ENCODE results near the gene S100A6. TPM values are rescaled to one million over a fixed set of nuclear protein-coding genes. Genes with fewer than 3 reads are reported as not detected.

The S100A6 gene
- total RNA-seq, 2 donors from 2014 or later, result 1,174 to 1,536 TPM

- peak; percentile 98 for DNase-seq (ENCODE audit: low spot score)
- intact Hi-C loops (cut with DNase I), result loop anchor here (5.0 to 10.0 kb wide), 2 partner anchors 34 to 52 kb away; no protein-coding TSS in a partner anchor
These were observed 30.9 kb upstream of the S100A6 start for GRCh38 chr1:153566414-153567371.

DNA sequence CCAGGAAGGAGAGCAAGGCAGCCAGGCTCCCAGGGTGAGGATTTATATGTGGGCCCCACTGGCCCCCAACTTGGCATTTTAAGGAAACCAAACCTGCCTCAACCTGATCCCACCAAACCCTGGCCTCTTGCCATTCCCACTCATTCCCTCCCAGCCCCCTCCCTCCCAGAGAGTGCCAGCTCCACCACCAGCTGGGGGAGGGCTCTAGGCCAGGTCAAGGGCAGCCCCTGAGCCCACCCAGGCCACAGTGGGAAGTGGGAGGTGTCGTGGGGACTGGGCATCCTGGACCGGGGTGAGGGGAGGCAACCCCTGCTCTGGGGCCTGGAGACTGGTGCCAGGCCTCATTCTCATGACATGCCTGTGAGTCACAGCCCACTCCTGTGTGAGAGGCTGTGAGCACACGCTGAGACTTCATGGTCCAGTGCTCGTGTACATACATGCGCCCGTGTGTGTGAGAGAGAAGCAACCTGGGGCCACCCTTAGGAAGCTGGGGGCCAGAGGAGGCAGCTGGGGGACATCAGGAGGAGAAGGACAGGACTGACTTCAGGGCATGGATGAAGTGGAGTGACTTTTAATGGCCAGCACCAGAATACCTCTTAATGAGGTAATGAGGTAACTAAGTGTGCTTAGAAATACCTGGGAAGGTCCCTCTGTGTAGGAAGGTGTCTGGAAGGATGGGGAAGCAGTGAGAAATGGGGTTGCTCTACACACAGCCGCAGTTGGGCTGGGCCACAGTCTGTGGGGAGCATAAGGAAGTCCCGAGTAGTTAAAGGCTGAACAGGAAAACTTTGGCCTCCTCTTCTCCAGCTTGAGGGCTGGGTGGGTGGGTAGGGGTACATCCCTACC, 30.0 kb upstream of the S100A6 start, which contains the start of gene S100A2:
Gene S100A2 (minus strand): TSS at position 316 of the 846 bp plus-strand sequence. CDS start 1,967 bp downstream, outside the sequence.
- peak; percentile 89 for DNase-seq (ENCODE audit: low spot score)
- intact Hi-C loops (cut with DNase I), result loop anchor here (5.0 to 10.0 kb wide), 2 partner anchors 33 to 51 kb away; no protein-coding TSS in a partner anchor

- intact Hi-C loops (cut with DNase I), result loop anchor here in 1 of 2 donors (10.0 kb wide), 1 partner anchor 49 kb away; no protein-coding TSS in a partner anchor
- peak; percentile 52 for DNase-seq (ENCODE audit: low spot score)
These were observed 28.2 kb upstream of the S100A6 start for GRCh38 chr1:153563991-153564390.

- DNase-seq (ENCODE audit: low spot score), result peak; percentile 47
- intact Hi-C loops (cut with DNase I), result loop anchor here in 1 of 2 donors (10.0 kb wide), 1 partner anchor 49 kb away; no protein-coding TSS in a partner anchor
These were observed 27.7 kb upstream of the S100A6 start for GRCh38 chr1:153563483-153563901.

DNA sequence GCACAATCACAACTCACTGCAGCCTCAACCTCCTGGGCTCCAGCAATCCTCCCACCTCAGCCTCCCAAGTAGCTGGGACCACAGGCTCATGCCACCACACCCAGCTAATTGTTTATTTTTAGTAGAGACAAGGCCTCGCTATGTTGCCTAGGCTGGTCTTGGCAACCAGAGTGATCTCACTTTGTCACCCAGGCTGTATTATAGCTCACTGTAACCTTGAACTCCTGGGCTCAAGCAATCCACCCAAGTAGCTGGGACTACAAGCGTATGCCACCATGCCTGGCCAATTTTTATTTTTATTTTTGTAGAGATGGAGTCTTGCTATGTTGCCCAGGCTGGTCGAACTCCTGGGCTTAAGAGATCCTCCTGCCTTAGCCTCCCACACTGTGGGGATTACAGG, 26.2 kb upstream of the S100A6 start:
- intact Hi-C loops (cut with DNase I), result loop anchor here in 1 of 2 donors (10.0 kb wide), 1 partner anchor 47 kb away; no protein-coding TSS in a partner anchor
- DNase-seq (ENCODE audit: low spot score), result peak; percentile 3

GRCh38 chr1:153561466-153561985, 25.7 kb upstream of the S100A6 start:
- intact Hi-C loops (cut with DNase I), result loop anchor here in 1 of 2 donors (10.0 kb wide), 1 partner anchor 47 kb away; no protein-coding TSS in a partner anchor
- DNase-seq (ENCODE audit: low spot score), result peak; percentile 19

- intact Hi-C loops (cut with DNase I), result loop anchor here in 1 of 2 donors (10.0 kb wide), 1 partner anchor 46 kb away; no protein-coding TSS in a partner anchor
- peak; percentile 25 for DNase-seq (ENCODE audit: low spot score)
These were observed 25.1 kb upstream of the S100A6 start for GRCh38 chr1:153560771-153561465.

DNA sequence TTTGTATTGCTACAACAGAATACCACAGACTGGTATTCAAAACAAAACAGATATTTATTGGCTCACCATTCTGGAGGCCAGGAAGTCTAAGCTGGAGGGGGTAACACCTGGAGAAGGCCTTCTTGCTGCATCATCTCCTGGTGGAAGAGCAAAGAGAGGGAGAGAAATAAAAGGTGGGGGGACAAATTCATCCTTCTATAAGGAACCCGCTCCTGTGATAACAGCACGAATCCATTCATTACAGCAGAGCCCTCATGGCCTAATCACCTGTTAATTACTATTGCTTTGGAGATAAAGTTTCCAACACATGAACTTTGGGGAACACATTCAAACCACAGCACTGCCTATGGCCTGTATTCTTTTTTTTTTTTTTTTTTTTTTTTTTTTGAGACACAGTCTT, 24.4 kb upstream of the S100A6 start:
- no peak for DNase-seq (ENCODE audit: low spot score)
- intact Hi-C loops (cut with DNase I), result loop anchor here in 1 of 2 donors (10.0 kb wide), 1 partner anchor 45 kb away; no protein-coding TSS in a partner anchor

DNA sequence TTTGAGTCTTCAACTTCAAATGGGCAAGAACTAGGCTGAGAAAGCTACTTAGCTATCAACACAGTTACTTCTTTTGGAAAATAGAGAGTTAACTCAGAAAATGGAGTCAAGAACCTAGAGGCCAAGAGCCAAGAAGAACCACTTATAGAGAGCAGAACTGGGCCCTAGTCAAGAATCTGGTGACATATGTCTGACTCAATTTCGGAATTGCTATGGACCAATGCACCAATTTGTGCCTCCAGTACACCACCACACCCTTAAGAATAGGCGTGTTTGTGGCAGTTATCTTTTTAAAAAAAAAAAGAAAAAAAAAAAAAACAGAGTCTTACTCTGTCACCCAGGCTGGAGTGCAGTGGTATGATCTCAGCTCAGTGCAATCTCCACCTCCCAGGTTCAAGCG, 22.1 kb upstream of the S100A6 start:
- no peak for DNase-seq (ENCODE audit: low spot score)
- intact Hi-C loops (cut with DNase I), result no loop called here

GRCh38 chr1:153556348-153556747, 20.6 kb upstream of the S100A6 start:
- no peak for DNase-seq (ENCODE audit: low spot score)
- intact Hi-C loops (cut with DNase I), result no loop called here

GRCh38 chr1:153553830-153554541, 18.2 kb upstream of the S100A6 start:
- peak; percentile 75 for DNase-seq (ENCODE audit: low spot score)
- intact Hi-C loops (cut with DNase I), result no loop called here

DNA sequence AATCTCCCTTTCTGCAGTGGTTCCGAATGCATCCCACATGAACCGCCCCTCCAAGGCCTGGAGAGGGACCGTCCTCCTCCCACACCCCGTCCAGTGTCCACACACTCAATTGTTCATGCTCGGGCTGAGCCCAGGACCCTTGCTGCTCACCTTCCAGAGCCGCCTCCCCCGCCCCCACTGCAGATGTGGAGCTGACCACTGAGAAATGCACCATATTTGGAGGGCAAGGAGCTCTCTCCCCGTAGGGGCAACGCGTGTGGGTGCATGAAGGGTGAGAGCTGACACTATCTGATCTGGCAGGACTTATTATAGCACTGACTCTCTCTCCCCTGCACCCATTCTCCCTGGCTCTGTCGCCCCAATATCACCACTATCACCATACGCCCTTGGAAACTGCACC, 17.3 kb upstream of the S100A6 start:
- peak; percentile 78 for DNase-seq (ENCODE audit: low spot score)

GRCh38 chr1:153552335-153552734, 16.5 kb upstream of the S100A6 start:
- DNase-seq (ENCODE audit: low spot score), result peak; percentile 34
- intact Hi-C loops (cut with DNase I), result no loop called here

More for the DNA sequence above, 17.3 kb upstream of the S100A6 start:
- intact Hi-C loops (cut with DNase I), result no loop called here

- intact Hi-C loops (cut with DNase I), result no loop called here
These were observed 15.2 kb upstream of the S100A6 start for GRCh38 chr1:153550827-153551500.

DNA sequence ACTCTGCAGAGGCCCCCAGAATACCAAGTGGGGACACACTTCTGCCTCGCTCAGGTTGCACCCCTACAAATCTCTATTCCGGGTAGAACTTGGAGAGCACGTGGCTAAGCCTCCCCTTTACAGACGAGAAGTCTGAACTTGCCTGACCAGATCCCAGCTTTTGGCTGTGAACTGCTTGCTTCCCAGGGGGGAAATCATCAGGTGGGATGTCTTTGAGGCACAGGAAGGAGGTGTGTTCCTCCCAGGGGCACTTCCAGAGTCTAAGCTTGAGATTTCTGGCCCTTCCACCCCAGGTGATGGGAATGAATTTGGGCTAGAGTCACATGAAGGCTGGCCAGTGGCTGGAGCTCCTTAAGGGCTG, 14.6 kb upstream of the S100A6 start:
- intact Hi-C loops (cut with DNase I), result no loop called here
- DNase-seq (ENCODE audit: low spot score), result no peak

More at GRCh38 chr1:153550827-153551500, 15.2 kb upstream of the S100A6 start:
- peak; percentile 74 for DNase-seq (ENCODE audit: low spot score)

GRCh38 chr1:153549741-153550397, 14.1 kb upstream of the S100A6 start:
- intact Hi-C loops (cut with DNase I), result no loop called here
- peak; percentile 46 for DNase-seq (ENCODE audit: low spot score)
